Measurements from ENCODE around the gene KRABD2.

The KRABD2 gene

GRCh38 chr17:8376271-8377067 lies at the start of gene KRABD2:
TSS of gene KRABD2 (minus strand) at chr17:8376704.
- H3K4me3 ChIP-seq (ENCODE audit: low read length) = peak within 1 kb of the TSS; percentile 76
- H3F3A ChIP-seq (ENCODE audit: control insufficient read depth, insufficient read depth) = peaks cover 55% of the 10 kb centered on the region
- H3K27ac ChIP-seq (ENCODE audit: low read depth, low read length) = peak within 1 kb of the TSS; percentile 57
- peak within 1 kb of the TSS; percentile 75 for H3K4me2 ChIP-seq (ENCODE audit: low read length)
- peaks cover 51% of the 10 kb centered on the region for H3K4me1 ChIP-seq (ENCODE audit: control insufficient read depth, low read length)
- no peaks in the 10 kb centered on the region for H3K27me3 ChIP-seq (ENCODE audit: control insufficient read depth, low read length)
- no peaks in the 10 kb centered on the region for H3K9me2 ChIP-seq (replicated peaks; ENCODE audit: control insufficient read depth, low read length)
- TF ChIP-seq EZH2phosphoT487 (IDR thresholded peaks at IDR 0.05; ENCODE audit: borderline replicate concordance, low read length) = no peak
- TF ChIP-seq CTCF (IDR thresholded peaks at IDR 0.05; ENCODE audit: low read depth, low read length, poor library complexity, severe bottlenecking) = peak; percentile 53
- no peaks in the 10 kb centered on the region for H3K9me3 ChIP-seq (ENCODE audit: control insufficient read depth, insufficient read depth, low read length)
- peaks cover 19% of the 10 kb centered on the region; the same call in 1 of the 2 replicates for H4K20me1 ChIP-seq (ENCODE audit: control insufficient read depth, insufficient read depth, low read depth, low read length)
- peaks cover 31% of the 10 kb centered on the region for H3K79me2 ChIP-seq (ENCODE audit: control insufficient read depth, low read length)
- peaks cover 64% of the 10 kb centered on the region for H3K36me3 ChIP-seq (ENCODE audit: control insufficient read depth, low read length)

- Histone ChIP-seq H3K9me2 (replicated peaks; ENCODE audit: control insufficient read depth, low read length) (no peaks in the 10 kb centered on the region), H3K27ac (ENCODE audit: low read depth, low read length) (no peak overlapping the region), H4K20me1 (ENCODE audit: control insufficient read depth, insufficient read depth, low read depth, low read length) (no peaks in the 10 kb centered on the region), H3K4me2 (ENCODE audit: low read length) (no peak overlapping the region), H3K79me2 (ENCODE audit: control insufficient read depth, low read length) (no peaks in the 10 kb centered on the region), H3K36me3 (ENCODE audit: control insufficient read depth, low read length) (no peaks in the 10 kb centered on the region), H3K9me3 (ENCODE audit: control insufficient read depth, insufficient read depth, low read length) (no peaks in the 10 kb centered on the region), H3F3A (ENCODE audit: control insufficient read depth, insufficient read depth) (no peaks in the 10 kb centered on the region), H3K4me3 (ENCODE audit: low read length) (no peak overlapping the region), H3K4me1 (ENCODE audit: control insufficient read depth, low read length) (no peaks in the 10 kb centered on the region), H3K27me3 (ENCODE audit: control insufficient read depth, low read length) (peaks cover 43% of the 10 kb centered on the region)
- no peak for TF ChIP-seq EZH2phosphoT487 (IDR thresholded peaks at IDR 0.05; ENCODE audit: borderline replicate concordance, low read length)
- no peak for TF ChIP-seq CTCF (IDR thresholded peaks at IDR 0.05; ENCODE audit: low read depth, low read length, poor library complexity, severe bottlenecking)
These were observed 45.1 kb upstream of the KRABD2 start for GRCh38 chr17:8421571-8421970.

- Histone ChIP-seq H4K20me1 (ENCODE audit: control insufficient read depth, insufficient read depth, low read depth, low read length) (no peaks in the 10 kb centered on the region), H3K79me2 (ENCODE audit: control insufficient read depth, low read length) (no peaks in the 10 kb centered on the region), H3K27ac (ENCODE audit: low read depth, low read length) (no peak overlapping the region), H3K4me1 (ENCODE audit: control insufficient read depth, low read length) (no peaks in the 10 kb centered on the region), H3K4me2 (ENCODE audit: low read length) (no peak overlapping the region), H3K4me3 (ENCODE audit: low read length) (no peak overlapping the region), H3F3A (ENCODE audit: control insufficient read depth, insufficient read depth) (no peaks in the 10 kb centered on the region), H3K27me3 (ENCODE audit: control insufficient read depth, low read length) (peaks cover 49% of the 10 kb centered on the region), H3K36me3 (ENCODE audit: control insufficient read depth, low read length) (no peaks in the 10 kb centered on the region), H3K9me2 (replicated peaks; ENCODE audit: control insufficient read depth, low read length) (no peaks in the 10 kb centered on the region), H3K9me3 (ENCODE audit: control insufficient read depth, insufficient read depth, low read length) (no peaks in the 10 kb centered on the region)
- no peak for TF ChIP-seq CTCF (IDR thresholded peaks at IDR 0.05; ENCODE audit: low read depth, low read length, poor library complexity, severe bottlenecking)
- no peak for TF ChIP-seq EZH2phosphoT487 (IDR thresholded peaks at IDR 0.05; ENCODE audit: borderline replicate concordance, low read length)
These were observed 43.8 kb upstream of the KRABD2 start for GRCh38 chr17:8420041-8420934.
